Omental fat pad (tissue), 4 donors: Measurements from ENCODE around the gene EML1. TPM values are rescaled to one million over a fixed set of nuclear protein-coding genes. Genes with fewer than 3 reads are reported as not detected.
A peak's percentile ranks its signal among the peaks of the same experiment; 100 is the strongest.

ENCODE experiments used
- ATAC-seq: fragments of 150-250 bp; one replicate; pipeline ENCODE4 v1.9.1; 2016; ENCODE audit warnings: mild to moderate bottlenecking, moderate library complexity; ENCODE audit not compliant: low FRiP score
- DNase-seq: peaks from one replicate; pipeline ENCODE4 v3.0.0-alpha.2; 2019; ENCODE audit warnings: low spot score
- total RNA-seq, 4 donors: library from RNA; depleted of rRNA; stranded (reverse); fragments of >200 nt; gene quantifications; one replicate each; pipeline ENCODE4 v1.1.0, GENCODE V29; 2016
- TF ChIP-seq, protein P1 (sequence below), 3 donors: fragments of 450-650 bp; IDR thresholded peaks; one replicate each; pipeline ENCODE4 v1.5.1; 2016 to 2017; ENCODE audit warnings: antibody characterized with exemption in 3 of 3, mild to moderate bottlenecking in 3 of 3, moderate library complexity in 2 of 3

EML1 gene
- total RNA-seq, 4 donors from 2014 or later: 33.2 to 88.0 (median 43.5) TPM

DNA sequence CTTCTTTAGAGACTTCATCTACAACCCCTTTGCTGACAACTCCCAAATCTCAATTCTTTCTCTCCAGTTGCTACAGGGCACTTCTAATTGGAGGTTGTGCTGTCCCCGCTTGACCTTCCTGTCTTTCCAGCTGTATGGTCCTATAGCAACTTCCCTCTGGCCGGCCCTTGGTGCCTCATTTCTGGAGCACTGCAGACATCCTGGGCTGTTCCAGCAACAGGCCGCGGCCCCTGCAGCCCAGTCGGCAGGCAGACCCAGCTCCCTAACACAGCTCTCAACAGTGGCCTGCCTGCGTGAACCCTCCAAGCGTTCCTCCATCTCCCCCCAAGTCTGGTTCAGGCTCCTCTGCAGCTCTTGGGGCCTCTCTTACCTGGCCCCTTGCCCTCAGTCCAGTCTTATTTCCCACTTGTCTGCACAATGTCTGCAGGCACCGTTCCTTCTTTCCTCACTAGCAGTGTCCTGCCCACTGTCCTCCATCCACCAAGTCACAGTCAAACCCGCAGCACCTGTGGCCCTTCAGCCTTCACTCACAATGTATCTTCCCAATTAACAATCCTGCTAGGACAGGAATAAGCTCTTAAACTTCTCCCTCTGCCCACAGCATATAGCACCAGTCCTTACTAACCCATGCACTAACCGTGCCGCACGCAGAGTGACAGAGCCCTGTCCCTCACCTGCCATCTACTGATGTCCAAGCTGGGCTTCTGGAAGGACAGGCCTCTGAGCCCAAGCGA lies 1.6 kb upstream of the EML1 start:
- TF ChIP-seq, protein P1, sequence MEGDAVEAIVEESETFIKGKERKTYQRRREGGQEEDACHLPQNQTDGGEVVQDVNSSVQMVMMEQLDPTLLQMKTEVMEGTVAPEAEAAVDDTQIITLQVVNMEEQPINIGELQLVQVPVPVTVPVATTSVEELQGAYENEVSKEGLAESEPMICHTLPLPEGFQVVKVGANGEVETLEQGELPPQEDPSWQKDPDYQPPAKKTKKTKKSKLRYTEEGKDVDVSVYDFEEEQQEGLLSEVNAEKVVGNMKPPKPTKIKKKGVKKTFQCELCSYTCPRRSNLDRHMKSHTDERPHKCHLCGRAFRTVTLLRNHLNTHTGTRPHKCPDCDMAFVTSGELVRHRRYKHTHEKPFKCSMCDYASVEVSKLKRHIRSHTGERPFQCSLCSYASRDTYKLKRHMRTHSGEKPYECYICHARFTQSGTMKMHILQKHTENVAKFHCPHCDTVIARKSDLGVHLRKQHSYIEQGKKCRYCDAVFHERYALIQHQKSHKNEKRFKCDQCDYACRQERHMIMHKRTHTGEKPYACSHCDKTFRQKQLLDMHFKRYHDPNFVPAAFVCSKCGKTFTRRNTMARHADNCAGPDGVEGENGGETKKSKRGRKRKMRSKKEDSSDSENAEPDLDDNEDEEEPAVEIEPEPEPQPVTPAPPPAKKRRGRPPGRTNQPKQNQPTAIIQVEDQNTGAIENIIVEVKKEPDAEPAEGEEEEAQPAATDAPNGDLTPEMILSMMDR (IDR thresholded peaks at IDR 0.05): no peak
- ATAC-seq (no peak), DNase-seq (no peak)

DNA sequence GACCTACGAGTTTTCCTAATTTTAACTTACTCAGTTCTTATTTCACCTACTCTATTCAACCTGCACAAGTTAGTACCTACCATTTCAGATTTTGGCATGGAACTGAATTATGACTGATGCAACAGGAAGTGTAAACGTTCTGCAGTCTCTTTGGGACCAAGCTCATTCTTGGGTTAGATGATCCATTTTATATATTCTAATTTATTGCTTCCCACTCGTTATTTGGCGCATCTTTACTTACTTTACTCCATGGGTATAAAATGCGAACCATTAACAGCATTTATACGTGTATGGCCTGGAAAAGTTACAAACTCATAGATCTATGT lies 1.0 kb upstream of the EML1 start:
- ATAC-seq (no peak), DNase-seq (no peak)
- TF ChIP-seq, protein P1 (IDR thresholded peaks at IDR 0.05): no peak

DNA sequence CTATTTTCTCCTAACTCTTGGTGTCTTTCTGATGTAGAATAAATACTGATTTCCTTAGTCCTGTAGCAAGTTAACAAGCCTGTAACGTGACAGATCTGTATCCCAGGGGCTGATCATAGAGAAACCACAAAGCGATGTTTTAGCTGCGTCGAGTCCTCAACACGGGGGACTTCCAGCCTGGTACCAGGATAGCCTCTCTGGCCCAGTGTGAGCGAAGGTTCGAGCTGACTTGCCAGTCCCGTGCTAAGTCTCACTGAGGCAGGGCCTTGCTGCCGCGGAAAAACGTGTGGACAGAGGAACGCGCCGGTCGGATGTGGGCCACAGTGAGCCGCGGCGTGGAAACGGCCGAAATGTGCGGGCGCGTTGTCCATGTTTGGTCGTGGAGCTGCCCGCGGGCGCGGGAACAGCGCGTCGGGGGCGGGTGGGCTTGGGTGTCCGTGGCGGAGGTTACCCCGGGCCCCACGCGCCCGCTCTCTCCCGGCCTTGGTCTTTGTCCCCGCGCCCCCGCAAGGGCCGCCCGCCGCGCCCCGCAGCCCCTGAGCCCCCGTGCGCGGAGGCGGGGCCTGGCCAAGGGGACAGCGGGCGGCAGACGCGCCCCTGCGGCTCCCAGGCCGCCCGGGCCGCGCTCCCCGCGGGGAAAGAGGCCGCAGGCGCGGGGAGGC lies 531 bp upstream of the EML1 start:
- no peak for DNase-seq
- TF ChIP-seq, protein P1 (IDR thresholded peaks at IDR 0.05): no peak

DNA sequence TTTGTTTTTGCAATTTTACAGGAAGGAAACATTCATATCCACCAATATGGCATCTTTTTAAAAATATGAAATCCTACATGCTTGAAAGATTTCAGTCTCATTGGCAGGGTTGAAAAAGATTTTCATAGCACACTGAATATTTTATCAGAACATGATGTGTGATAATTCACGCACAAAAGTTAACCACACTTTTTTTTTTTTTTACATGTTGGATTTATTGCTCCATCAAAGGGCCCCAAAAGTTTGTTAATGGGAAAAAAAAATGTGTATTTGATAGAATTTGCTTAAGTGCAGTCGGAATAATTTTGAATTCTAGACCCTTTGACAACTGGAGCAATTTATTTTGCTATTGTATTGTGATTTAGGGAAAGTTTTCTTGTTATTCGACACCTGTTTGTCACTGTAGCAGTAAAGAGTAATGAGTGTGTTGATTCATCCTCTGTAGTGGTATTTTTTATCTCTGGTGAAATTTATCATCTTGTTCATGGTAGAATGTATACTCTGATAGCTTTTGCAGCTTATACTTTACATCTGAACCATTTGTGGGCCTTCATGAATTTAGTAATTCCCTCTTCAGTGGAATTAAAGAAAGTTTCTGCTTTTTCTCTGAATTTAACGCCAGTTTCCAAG lies 1.1 kb downstream of the EML1 start:
- DNase-seq (no peak), ATAC-seq (no peak)
- TF ChIP-seq, protein P1 (IDR thresholded peaks at IDR 0.05): no peak

More for the DNA sequence above, 531 bp upstream of the EML1 start:
- ATAC-seq: peak; percentile 58

DNA sequence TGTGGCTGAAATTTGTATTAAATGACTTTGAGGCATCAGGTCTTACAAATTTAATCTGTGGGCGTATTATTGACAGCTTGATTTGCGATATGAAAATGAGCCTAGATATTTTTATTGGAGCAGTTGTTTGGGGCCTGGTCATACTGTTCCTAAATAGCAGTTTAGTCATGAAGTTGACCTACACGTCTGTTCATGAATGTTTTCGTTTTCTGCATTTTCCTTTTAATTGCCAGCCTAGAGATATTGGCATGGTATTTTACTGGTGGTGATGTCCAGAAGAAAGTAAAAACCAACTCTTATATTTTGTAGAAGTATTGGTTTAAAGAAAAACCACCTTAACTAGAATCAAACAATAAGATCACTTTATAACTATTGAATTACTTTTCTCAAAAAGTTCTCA lies 1.8 kb downstream of the EML1 start:
- DNase-seq (no peak), ATAC-seq (no peak)
- TF ChIP-seq, protein P1 (IDR thresholded peaks at IDR 0.05): no peak

DNA sequence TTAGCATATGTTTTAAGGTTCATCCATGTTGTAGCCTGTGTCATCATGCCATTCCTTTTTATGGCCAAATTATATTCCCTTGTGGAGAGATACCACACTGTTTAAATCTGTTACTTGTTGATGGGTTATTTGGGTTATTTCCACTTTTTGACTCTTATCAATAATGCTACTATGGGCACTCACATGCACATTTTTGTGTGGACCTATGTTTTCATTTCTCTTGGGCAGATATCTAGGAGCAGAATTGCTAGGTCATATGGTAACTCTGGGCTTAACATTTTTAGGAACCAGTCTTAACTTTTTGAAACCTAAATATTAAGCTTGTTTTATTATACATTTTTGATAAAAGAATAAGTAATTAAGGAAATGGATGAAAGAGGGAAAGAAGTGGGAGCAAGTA lies 4.0 kb downstream of the EML1 start:
- ATAC-seq: no peak
- TF ChIP-seq, protein P1 (IDR thresholded peaks at IDR 0.05): no peak

More for the DNA sequence above, 4.0 kb downstream of the EML1 start:
- DNase-seq: no peak
